ENCODE measurements around the gene AAK1. TPM values are rescaled to one million over a fixed set of nuclear protein-coding genes. Genes with fewer than 3 reads are reported as not detected.
"Not testable (repeated sequence)": the region's sequence is repeated elsewhere in the genome, so short reads cannot be mapped to it uniquely, and the experiment has no call there.

AAK1 gene
- total RNA-seq, 6 experiments from 2014 or later, result 96.6 to 123 (median 108) TPM

- no peak for TF ChIP-seq CTCF (IDR thresholded peaks at IDR 0.05)
- no peak overlapping the region for H3K4me3 Mint-ChIP-seq
- no peak for DNase-seq
Measured at GRCh38 chr2:69612707-69613106, 30.8 kb downstream of the AAK1 start.

GRCh38 chr2:69612200-69612599, 31.3 kb downstream of the AAK1 start:
- H3K4me3 Mint-ChIP-seq, result no peak overlapping the region
- H3K4me1 Mint-ChIP-seq (ENCODE audit: low read depth), result peaks cover 24% of the 10 kb centered on the region
- no peak overlapping the region for H3K27ac Mint-ChIP-seq
- no peaks in the 10 kb centered on the region; the same call in 1 of the 2 replicates for H3K27me3 Mint-ChIP-seq (ENCODE audit: insufficient read depth)
- no peak for TF ChIP-seq CTCF (IDR thresholded peaks at IDR 0.05)
- no peak for DNase-seq
- peaks cover 5% of the 10 kb centered on the region for H3K9me3 Mint-ChIP-seq
- peaks cover 59% of the 10 kb centered on the region for H3K36me3 Mint-ChIP-seq (ENCODE audit: low read depth)

More at GRCh38 chr2:69612707-69613106, 30.8 kb downstream of the AAK1 start:
- H3K4me1 Mint-ChIP-seq (ENCODE audit: low read depth), result peaks cover 19% of the 10 kb centered on the region
- peaks cover 54% of the 10 kb centered on the region for H3K36me3 Mint-ChIP-seq (ENCODE audit: low read depth)
- H3K27me3 Mint-ChIP-seq (ENCODE audit: insufficient read depth), result no peaks in the 10 kb centered on the region; the same call in 1 of the 2 replicates
- peaks cover 5% of the 10 kb centered on the region for H3K9me3 Mint-ChIP-seq
- no peak overlapping the region for H3K27ac Mint-ChIP-seq

- no peak overlapping the region for H3K27ac Mint-ChIP-seq
Measured at GRCh38 chr2:69608109-69608508, 35.4 kb downstream of the AAK1 start.

GRCh38 chr2:69606771-69607170, 36.8 kb downstream of the AAK1 start:
- not testable (repeated sequence) for DNase-seq; H3K27ac Mint-ChIP-seq; H3K27me3 Mint-ChIP-seq (ENCODE audit: insufficient read depth); H3K9me3 Mint-ChIP-seq; H3K4me3 Mint-ChIP-seq
- Mint-ChIP-seq H3K36me3 (ENCODE audit: low read depth) (peaks cover 57% of the 10 kb centered on the region), H3K4me1 (ENCODE audit: low read depth) (peaks cover 57% of the 10 kb centered on the region)

More at GRCh38 chr2:69608109-69608508, 35.4 kb downstream of the AAK1 start:
- H3K27me3 Mint-ChIP-seq (ENCODE audit: insufficient read depth), result no peaks in the 10 kb centered on the region; the same call in 1 of the 2 replicates
- H3K4me3 Mint-ChIP-seq, result no peak overlapping the region
- no peak for DNase-seq
- peaks cover 44% of the 10 kb centered on the region for H3K4me1 Mint-ChIP-seq (ENCODE audit: low read depth)
- H3K36me3 Mint-ChIP-seq (ENCODE audit: low read depth), result peaks cover 66% of the 10 kb centered on the region
- peaks cover 5% of the 10 kb centered on the region for H3K9me3 Mint-ChIP-seq
- TF ChIP-seq CTCF (IDR thresholded peaks at IDR 0.05), result no peak

GRCh38 chr2:69605284-69605683, 38.3 kb downstream of the AAK1 start:
- Mint-ChIP-seq H3K36me3 (ENCODE audit: low read depth) (peaks cover 44% of the 10 kb centered on the region), H3K27me3 (ENCODE audit: insufficient read depth) (no peaks in the 10 kb centered on the region; the same call in 1 of the 2 replicates), H3K9me3 (peaks cover 4% of the 10 kb centered on the region), H3K4me3 (no peak overlapping the region), H3K4me1 (ENCODE audit: low read depth) (peaks cover 72% of the 10 kb centered on the region), H3K27ac (peak overlapping the region; percentile 14; the same call in 1 of the 2 replicates)
- no peak for TF ChIP-seq CTCF (IDR thresholded peaks at IDR 0.05)
- DNase-seq, result no peak

- Mint-ChIP-seq H3K36me3 (ENCODE audit: low read depth) (peaks cover 40% of the 10 kb centered on the region), H3K27me3 (ENCODE audit: insufficient read depth) (no peaks in the 10 kb centered on the region; the same call in 1 of the 2 replicates), H3K9me3 (no peaks in the 10 kb centered on the region), H3K4me3 (no peak overlapping the region), H3K4me1 (ENCODE audit: low read depth) (peaks cover 76% of the 10 kb centered on the region), H3K27ac (peak overlapping the region; percentile 14)
- no peak for TF ChIP-seq CTCF (IDR thresholded peaks at IDR 0.05)
- no peak for DNase-seq
Measured at GRCh38 chr2:69604836-69605235, 38.7 kb downstream of the AAK1 start.

Data from HFFc6 (cell line).